Measurements from ENCODE around the gene FRMD4B. TPM values are rescaled to one million over a fixed set of nuclear protein-coding genes. Genes with fewer than 3 reads are reported as not detected.

The FRMD4B gene
- total RNA-seq, 4 donors from 2014 or later: 10.5 to 22.0 (median 14.8) TPM

DNA sequence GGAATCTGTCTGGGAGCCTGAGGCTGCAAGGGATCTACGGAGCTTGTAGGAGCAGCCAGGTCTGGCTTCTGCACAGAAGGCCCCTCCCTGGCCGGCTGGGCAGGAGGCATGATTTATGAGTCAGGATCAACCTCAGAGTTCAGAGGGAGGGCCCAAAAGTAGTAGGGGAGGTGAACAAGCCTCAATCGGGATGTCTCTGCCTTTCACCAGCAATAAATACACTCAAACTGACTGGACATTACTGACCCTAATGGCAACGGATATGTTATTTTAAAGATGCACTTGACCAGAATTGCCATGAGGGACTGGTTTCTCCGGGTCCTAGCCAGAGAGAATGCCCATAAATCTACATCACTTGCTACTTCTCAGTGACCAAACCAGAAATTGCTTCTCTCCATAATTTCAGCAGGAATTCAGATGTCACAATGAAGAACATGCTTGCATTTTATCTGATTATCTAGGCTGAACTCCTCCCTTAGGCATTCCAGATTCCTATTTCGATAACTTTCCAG is 153.9 kb downstream of the FRMD4B start:
- DNase-seq (ENCODE audit: extremely low spot score): no peak
- TF ChIP-seq, protein P1, sequence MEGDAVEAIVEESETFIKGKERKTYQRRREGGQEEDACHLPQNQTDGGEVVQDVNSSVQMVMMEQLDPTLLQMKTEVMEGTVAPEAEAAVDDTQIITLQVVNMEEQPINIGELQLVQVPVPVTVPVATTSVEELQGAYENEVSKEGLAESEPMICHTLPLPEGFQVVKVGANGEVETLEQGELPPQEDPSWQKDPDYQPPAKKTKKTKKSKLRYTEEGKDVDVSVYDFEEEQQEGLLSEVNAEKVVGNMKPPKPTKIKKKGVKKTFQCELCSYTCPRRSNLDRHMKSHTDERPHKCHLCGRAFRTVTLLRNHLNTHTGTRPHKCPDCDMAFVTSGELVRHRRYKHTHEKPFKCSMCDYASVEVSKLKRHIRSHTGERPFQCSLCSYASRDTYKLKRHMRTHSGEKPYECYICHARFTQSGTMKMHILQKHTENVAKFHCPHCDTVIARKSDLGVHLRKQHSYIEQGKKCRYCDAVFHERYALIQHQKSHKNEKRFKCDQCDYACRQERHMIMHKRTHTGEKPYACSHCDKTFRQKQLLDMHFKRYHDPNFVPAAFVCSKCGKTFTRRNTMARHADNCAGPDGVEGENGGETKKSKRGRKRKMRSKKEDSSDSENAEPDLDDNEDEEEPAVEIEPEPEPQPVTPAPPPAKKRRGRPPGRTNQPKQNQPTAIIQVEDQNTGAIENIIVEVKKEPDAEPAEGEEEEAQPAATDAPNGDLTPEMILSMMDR (IDR thresholded peaks at IDR 0.05): no peak
- no peak for TF ChIP-seq POLR2A (IDR thresholded peaks at IDR 0.05; ENCODE audit: low read depth)
- TF ChIP-seq POLR2AphosphoS5 (IDR thresholded peaks at IDR 0.05): no peak
- no peak for TF ChIP-seq EP300 (IDR thresholded peaks at IDR 0.05)
- whole genome bisulfite sequencing: 79% methylated on average over 6 of the region's 6 CpGs

DNA sequence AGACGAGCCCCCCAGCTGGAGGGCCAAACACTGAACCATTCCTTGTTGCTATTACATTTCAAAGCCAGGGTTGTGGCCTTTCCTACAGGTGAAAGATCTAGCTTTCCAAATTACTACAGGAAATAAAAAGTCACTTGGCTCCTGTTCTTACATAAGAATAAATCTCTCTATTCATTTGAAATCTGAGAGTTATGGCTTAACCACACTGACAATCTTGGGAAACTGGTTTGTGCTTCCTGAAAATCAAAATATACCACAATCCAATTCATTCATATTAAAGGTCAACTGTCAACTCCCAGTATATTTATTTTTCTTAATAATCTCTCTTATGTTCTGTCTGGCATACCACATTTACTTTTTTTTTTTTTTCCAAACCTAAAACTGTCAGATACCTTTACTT is 159.8 kb downstream of the FRMD4B start:
- 100% methylated on average over 1 of the region's 1 CpG for WGBS
- Histone ChIP-seq H3K27ac (replicated peaks in 1 of 4) (no peak overlapping the region), H3K36me3 (peaks cover 0 to 3% (median 0%) of the 10 kb centered on the region in 4 donors), H3K4me3 (no peak overlapping the region), H3K27me3 (no peaks in the 10 kb centered on the region), H3K4me1 (no peaks in the 10 kb centered on the region), H3K9me3 (no peaks in the 10 kb centered on the region)
- intact Hi-C loops (cut with DNase I): no loop called here
- TF ChIP-seq, protein P1 (IDR thresholded peaks at IDR 0.05): no peak
- TF ChIP-seq POLR2AphosphoS5 (IDR thresholded peaks at IDR 0.05): no peak
- no peak for TF ChIP-seq EP300 (IDR thresholded peaks at IDR 0.05)
- TF ChIP-seq POLR2A (IDR thresholded peaks at IDR 0.05; ENCODE audit: low read depth): no peak
- DNase-seq (ENCODE audit: extremely low spot score): no peak

More for the DNA sequence above, 153.9 kb downstream of the FRMD4B start:
- Histone ChIP-seq H3K4me1 (no peaks in the 10 kb centered on the region), H3K9me3 (no peaks in the 10 kb centered on the region), H3K27me3 (no peaks in the 10 kb centered on the region), H3K27ac (replicated peaks in 1 of 4) (no peak overlapping the region), H3K36me3 (no peaks in the 10 kb centered on the region), H3K4me3 (no peak overlapping the region)
- intact Hi-C loops (cut with DNase I): no loop called here

DNA sequence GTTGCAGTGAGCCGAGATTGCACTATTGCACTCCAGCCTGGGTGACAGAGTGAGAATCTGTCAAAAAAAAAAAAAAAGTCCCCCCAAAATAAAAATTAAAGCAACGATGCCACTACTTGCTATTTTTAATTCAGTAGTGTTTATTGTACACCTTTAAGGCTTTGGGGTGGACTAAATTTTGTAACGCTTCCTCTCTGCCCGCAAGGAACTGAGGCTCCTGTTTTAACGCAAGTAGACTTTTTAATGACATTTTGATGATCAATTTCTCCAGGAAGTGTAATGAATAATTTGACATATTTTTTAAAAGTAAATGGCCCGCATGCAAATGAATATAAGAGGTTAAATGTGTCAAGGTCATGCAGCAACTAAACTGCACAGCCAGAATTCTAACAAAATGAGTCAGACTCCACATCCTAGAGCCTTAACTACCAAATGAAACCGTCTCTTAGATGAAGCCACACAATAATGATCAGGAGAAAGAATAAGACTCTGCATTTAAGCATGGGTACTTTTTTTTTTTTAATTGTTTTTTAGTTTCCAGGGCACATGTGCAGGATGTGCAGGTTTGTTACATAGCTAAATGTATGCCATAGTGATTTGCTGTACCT is 166.7 kb downstream of the FRMD4B start:
- no peak for TF ChIP-seq EP300 (IDR thresholded peaks at IDR 0.05)
- TF ChIP-seq, protein P1 (IDR thresholded peaks at IDR 0.05): no peak
- TF ChIP-seq POLR2A (IDR thresholded peaks at IDR 0.05; ENCODE audit: low read depth): no peak
- no peak for TF ChIP-seq POLR2AphosphoS5 (IDR thresholded peaks at IDR 0.05)
- WGBS: 88% methylated on average over 7 of the region's 7 CpGs
- Histone ChIP-seq H3K9me3 (no peaks in the 10 kb centered on the region), H3K4me1 (no peaks in the 10 kb centered on the region), H3K36me3 (peaks cover 0 to 6% (median 2%) of the 10 kb centered on the region in 4 donors), H3K27me3 (no peaks in the 10 kb centered on the region), H3K4me3 (no peak overlapping the region), H3K27ac (replicated peaks in 1 of 4) (no peak overlapping the region)
- intact Hi-C loops (cut with DNase I): no loop called here
- DNase-seq (ENCODE audit: extremely low spot score): no peak

DNA sequence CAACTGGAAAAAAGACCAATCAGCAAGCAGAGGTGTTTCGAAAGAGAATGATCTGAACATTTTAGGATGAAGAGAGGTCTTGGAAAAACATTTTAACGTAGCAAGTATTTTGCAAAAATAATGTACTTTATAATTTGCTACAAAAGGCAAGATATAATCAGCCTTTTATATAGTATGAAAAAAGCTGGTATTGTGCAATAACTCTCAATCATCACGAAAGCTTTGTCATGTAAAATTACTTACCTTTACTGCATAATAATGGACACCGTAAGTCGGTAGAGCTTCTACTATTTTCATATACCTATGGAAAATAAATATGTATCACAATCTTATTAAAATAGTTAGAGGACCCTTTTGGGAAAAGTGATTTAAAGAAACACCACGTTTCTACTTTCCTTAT is 167.8 kb downstream of the FRMD4B start:
- H3K9me3 ChIP-seq: no peaks in the 10 kb centered on the region
- no peak overlapping the region for H3K4me3 ChIP-seq
- peaks cover 0 to 3% (median 2%) of the 10 kb centered on the region in 4 donors for H3K36me3 ChIP-seq
- no peak overlapping the region for H3K27ac ChIP-seq (replicated peaks in 1 of 4)
- no peak for DNase-seq (ENCODE audit: extremely low spot score)
- no peak for TF ChIP-seq POLR2A (IDR thresholded peaks at IDR 0.05; ENCODE audit: low read depth)
- no peak for TF ChIP-seq EP300 (IDR thresholded peaks at IDR 0.05)
- TF ChIP-seq, protein P1 (IDR thresholded peaks at IDR 0.05): no peak
- no peak for TF ChIP-seq POLR2AphosphoS5 (IDR thresholded peaks at IDR 0.05)
- 96% methylated on average over 6 of the region's 6 CpGs for WGBS
- H3K27me3 ChIP-seq: no peaks in the 10 kb centered on the region
- intact Hi-C loops (cut with DNase I): no loop called here
- no peaks in the 10 kb centered on the region for H3K4me1 ChIP-seq

Measured in esophagus muscularis mucosa (tissue), 4 donors.